IMR-90 (cell line): ENCODE data around the gene DNAJC12. TPM values are rescaled to one million over a fixed set of nuclear protein-coding genes. Genes with fewer than 3 reads are reported as not detected.

Experiments
- ATAC-seq: fragments of 200-7000 bp; cut with Tn5 transposase; 2 replicates; pipeline ENCODE4 v1.9.1; 2020; ENCODE audit warnings: low read depth, mild to moderate bottlenecking, moderate library complexity
- BruUV-seq: library from RNA; stranded (reverse); fragments of 400-500 nt; replicated peaks from 2 replicates; lab custom pipeline; 2021; lab: Mats Ljungman, UMichigan
- CTCF ChIA-PET: fragments of 300-600 bp; formaldehyde crosslinking; extraction: SDS; loops from one replicate; lab custom pipeline; 2021; ENCODE audit warnings: antibody characterized with exemption; lab: Yijun Ruan, JAX
- POLR2A ChIA-PET: fragments of 300-600 bp; sonication (Branson Sonifier 250); formaldehyde crosslinking; loops from one replicate; lab custom pipeline; 2022; ENCODE audit warnings: antibody characterized with exemption; ENCODE audit not compliant: unreplicated experiment; lab: Charles Lee
- DNase-seq: peaks from one replicate; pipeline ENCODE4 v3.0.0; 2013
- H2AFZ ChIP-seq: replicated peaks from 2 replicates; pipeline ENCODE3; 2013; ENCODE audit warnings: low read length, mild to moderate bottlenecking; ENCODE audit not compliant: poor library complexity
- H2AK5ac ChIP-seq: 2 replicates; pipeline ENCODE4 v1.6.1; 2013; ENCODE audit warnings: low read depth, low read length, inconsistent platforms
- H2AK9ac ChIP-seq: replicated peaks from 2 replicates; pipeline ENCODE3; 2013; ENCODE audit warnings: mild to moderate bottlenecking, low read depth, low read length, moderate library complexity; ENCODE audit not compliant: poor library complexity
- H2BK120ac ChIP-seq: 2 replicates; pipeline ENCODE4 v1.6.1; 2013; ENCODE audit warnings: low read depth, low read length, inconsistent platforms
- H2BK15ac ChIP-seq: 3 replicates; pipeline ENCODE4 v1.6.1; 2013; ENCODE audit warnings: low read depth, low read length, inconsistent platforms
- H2BK20ac ChIP-seq: 2 replicates; pipeline ENCODE4 v1.6.1; 2013; ENCODE audit warnings: low read depth, mild to moderate bottlenecking, inconsistent platforms, low read length, moderate library complexity
- H2BK5ac ChIP-seq: 2 replicates; pipeline ENCODE4 v1.6.1; 2013; ENCODE audit warnings: mild to moderate bottlenecking, low read depth, low read length, inconsistent platforms; ENCODE audit not compliant: poor library complexity, severe bottlenecking
- H3K14ac ChIP-seq: replicated peaks from 2 replicates; pipeline ENCODE4 v1.6.1; 2013; ENCODE audit warnings: low read depth, low read length, inconsistent platforms
- H3K18ac ChIP-seq: 2 replicates; pipeline ENCODE4 v1.6.1; 2013; ENCODE audit warnings: low read depth, low read length, control low read depth
- H3K23ac ChIP-seq: 2 replicates; pipeline ENCODE4 v1.6.1; 2013; ENCODE audit warnings: low read depth, low read length, inconsistent platforms
- H3K27ac ChIP-seq: 2 replicates; pipeline ENCODE4 v1.5.1; 2013; ENCODE audit warnings: mild to moderate bottlenecking, control low read depth, low read length; ENCODE audit not compliant: insufficient read depth
- H3K27me3 ChIP-seq: 2 replicates; pipeline ENCODE4 v1.6.1; 2013; ENCODE audit warnings: low read length; ENCODE audit not compliant: control insufficient read depth, insufficient read depth
- H3K36me3 ChIP-seq: 2 replicates; pipeline ENCODE4 v1.6.1; 2013; ENCODE audit warnings: low read length, mixed read lengths; ENCODE audit not compliant: control insufficient read depth, insufficient read depth
- H3K4ac ChIP-seq: 2 replicates; pipeline ENCODE4 v1.6.1; 2013; ENCODE audit warnings: low read depth, low read length, inconsistent platforms
- H3K4me1 ChIP-seq: 2 replicates; pipeline ENCODE4 v1.6.1; 2013; ENCODE audit warnings: low read length, mixed read lengths; ENCODE audit not compliant: control insufficient read depth, insufficient read depth
- H3K4me2 ChIP-seq: 2 replicates; pipeline ENCODE4 v1.6.1; 2013; ENCODE audit warnings: low read depth, mild to moderate bottlenecking, control low read depth, low read length, moderate library complexity
- H3K4me3 ChIP-seq: 2 replicates; pipeline ENCODE4 v1.5.1; 2013; ENCODE audit warnings: low read depth, mild to moderate bottlenecking, control low read depth, low read length, moderate library complexity; ENCODE audit not compliant: insufficient read depth
- H3K56ac ChIP-seq: 2 replicates; pipeline ENCODE4 v1.6.1; 2013; ENCODE audit warnings: low read length, inconsistent platforms; ENCODE audit not compliant: insufficient read depth; ENCODE audit errors: extremely low read depth
- H3K79me1 ChIP-seq, 2 experiments: 2 replicates each; pipeline ENCODE4 v1.6.1; 2013; ENCODE audit warnings: low read length in 2 of 2, inconsistent platforms in 1 of 2, low read depth in 1 of 2
- H3K9ac ChIP-seq: 2 replicates; pipeline ENCODE4 v1.6.1; 2013; ENCODE audit warnings: low read depth, low read length, control low read depth
- H3K9me1 ChIP-seq: 2 replicates; pipeline ENCODE4 v1.6.1; 2013; ENCODE audit warnings: low read length, inconsistent platforms; ENCODE audit not compliant: insufficient read depth
- H3K9me3 ChIP-seq: 2 replicates; pipeline ENCODE4 v1.6.1; 2013; ENCODE audit warnings: low read length; ENCODE audit not compliant: control insufficient read depth, insufficient read depth
- H4K20me1 ChIP-seq: 2 replicates; pipeline ENCODE4 v1.6.1; 2013; ENCODE audit warnings: low read length, inconsistent platforms; ENCODE audit not compliant: insufficient read depth
- H4K5ac ChIP-seq: 2 replicates; pipeline ENCODE4 v1.6.1; 2013; ENCODE audit warnings: mild to moderate bottlenecking, low read depth, low read length, control low read depth
- H4K8ac ChIP-seq, 2 experiments: 2 replicates each; pipeline ENCODE4 v1.6.1; 2013; ENCODE audit warnings: low read depth in 2 of 2, low read length in 2 of 2, control low read depth in 1 of 2, inconsistent platforms in 1 of 2
- H4K91ac ChIP-seq: 2 replicates; pipeline ENCODE4 v1.6.1; 2013; ENCODE audit warnings: low read depth, low read length, inconsistent platforms; ENCODE audit not compliant: insufficient read depth
- BHLHE40 ChIP-seq: fragments of 150-350 bp; IDR thresholded peaks from 2 replicates; pipeline ENCODE4 v1.6.1; 2016; ENCODE audit warnings: mild to moderate bottlenecking, low read depth, low read length
- CEBPB ChIP-seq: IDR thresholded peaks from 2 replicates; pipeline ENCODE4 v1.6.1; 2012; ENCODE audit warnings: low read depth, low read length, improper control_type of control experiment
- CHD1 ChIP-seq: IDR thresholded peaks from 2 replicates; pipeline ENCODE4 v1.6.1; 2012; ENCODE audit warnings: low read depth, low read length, improper control_type of control experiment
- ELK1 ChIP-seq: fragments of 150-350 bp; IDR thresholded peaks from 2 replicates; pipeline ENCODE4 v1.6.1; 2016; ENCODE audit warnings: low read depth, mild to moderate bottlenecking, low read length, moderate library complexity, borderline replicate concordance
- FOS ChIP-seq: fragments of 150-350 bp; IDR thresholded peaks from 2 replicates; pipeline ENCODE4 v1.6.1; 2016; ENCODE audit warnings: low read depth, low read length
- MAFK ChIP-seq: IDR thresholded peaks from 2 replicates; pipeline ENCODE4 v1.6.1; 2012; ENCODE audit warnings: low read depth, low read length, improper control_type of control experiment
- MAZ ChIP-seq: IDR thresholded peaks from 2 replicates; pipeline ENCODE4 v1.6.1; 2012; ENCODE audit warnings: low read depth, mild to moderate bottlenecking, low read length, improper control_type of control experiment, moderate library complexity, borderline replicate concordance
- MXI1 ChIP-seq: IDR thresholded peaks from 2 replicates; pipeline ENCODE4 v1.6.1; 2012; ENCODE audit warnings: low read depth, mild to moderate bottlenecking, low read length, moderate library complexity, borderline replicate concordance
- NFE2L2 ChIP-seq: fragments of 150-350 bp; IDR thresholded peaks from 2 replicates; pipeline ENCODE4 v1.6.1; 2016; ENCODE audit warnings: low read depth, mild to moderate bottlenecking, low read length
- POLR2A ChIP-seq: IDR thresholded peaks from 2 replicates; pipeline ENCODE4 v1.6.1; 2012; ENCODE audit warnings: mild to moderate bottlenecking, low read depth, low read length
- RAD21 ChIP-seq: IDR thresholded peaks from 2 replicates; pipeline ENCODE4 v1.6.1; 2012; ENCODE audit warnings: low read length, improper control_type of control experiment
- RCOR1 ChIP-seq: IDR thresholded peaks from 2 replicates; pipeline ENCODE4 v1.6.1; 2012; ENCODE audit warnings: mild to moderate bottlenecking, low read length, improper control_type of control experiment; ENCODE audit not compliant: insufficient replicate concordance
- RFX5 ChIP-seq: IDR thresholded peaks from 2 replicates; pipeline ENCODE4 v1.8.0; 2012; ENCODE audit warnings: low read depth, mild to moderate bottlenecking, low read length, moderate library complexity
- SMC3 ChIP-seq: fragments of 150-350 bp; IDR thresholded peaks from 2 replicates; pipeline ENCODE4 v1.6.1; 2016; ENCODE audit warnings: low read depth, mild to moderate bottlenecking, antibody characterized with exemption, low read length, moderate library complexity
- WGBS, 2 experiments: methylation state at CpG; one replicate each; pipeline versions ENCODE4 v1.1.5 to v1.1.7; 2013; ENCODE audit warnings: missing lambda C conversion rate in 2 of 2; ENCODE audit not compliant: insufficient read length in 1 of 2; ENCODE audit errors: extremely low coverage in 2 of 2; 5-methylcytosine and 5-hydroxymethylcytosine counted together
- dilution Hi-C: fragments of 300-500 bp; cut with HindIII; formaldehyde crosslinking; loops from one replicate; pipeline ENCODE4 v1.14.3; 2018; ENCODE audit warnings: low sequenced_read_pairs; ENCODE audit not compliant: unreplicated experiment
- in situ Hi-C: fragments of 300-500 bp; cut with MboI; formaldehyde crosslinking; loops from 3 replicates; pipeline ENCODE4 v1.14.3; 2019; ENCODE audit warnings: low sequenced_read_pairs, inconsistent platforms, mixed read lengths
- intact Hi-C: fragments of 100-400 bp; cut with micrococcal nuclease; formaldehyde crosslinking; loops from 2 replicates; pipeline ENCODE4 v1.10.0; 2022
- polyA plus RNA-seq, 3 experiments: library from polyadenylated mRNA; depleted of rRNA; stranded (reverse); fragments of >200 nt; gene quantifications; 2 replicates each; pipeline ENCODE4 v1.2.3, GENCODE V29; 2012; ENCODE audit warnings: low replicate concordance in 1 of 3
- total RNA-seq: library from RNA; depleted of rRNA; stranded (reverse); fragments of >200 nt; gene quantifications from 2 replicates; pipeline ENCODE4 v1.2.3, GENCODE V29; 2012
- TF ChIP-seq, protein P1 (sequence below): conservative IDR thresholded peaks from 2 replicates; pipeline ENCODE4 v1.5.1; 2012; ENCODE audit warnings: mild to moderate bottlenecking, low read depth, low read length, improper control_type of control experiment
- TF ChIP-seq, protein P2 (sequence below): fragments of 150-350 bp; IDR thresholded peaks from 2 replicates; pipeline ENCODE4 v1.6.1; 2017; ENCODE audit warnings: mild to moderate bottlenecking, antibody characterized with exemption, low read length, low read depth

The DNAJC12 gene
- total and polyA plus RNA-seq, 2 of the 4 experiments (the other 2 are of a cell fraction), result 2.3 to 2.9 TPM

DNA sequence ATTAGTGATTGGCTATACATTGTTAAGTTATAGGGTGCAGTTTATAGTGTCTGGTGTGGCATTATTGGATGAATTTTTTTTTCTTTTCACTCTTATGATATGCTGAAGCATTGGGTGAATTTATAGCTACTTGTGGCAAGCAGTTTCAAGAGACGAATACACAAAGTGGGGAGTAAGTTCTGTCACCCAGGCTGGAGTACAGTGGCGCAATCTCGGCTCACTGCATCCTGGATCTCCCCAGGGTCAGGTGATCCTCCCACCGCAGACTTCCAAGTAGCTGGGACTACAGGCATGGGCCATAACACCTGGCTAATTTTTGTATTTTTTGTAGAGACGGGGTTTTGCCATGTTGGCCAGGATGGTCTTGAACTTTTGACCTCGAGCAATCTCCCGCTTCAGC, 40.1 kb upstream of the DNAJC12 start:
- H2BK15ac ChIP-seq, result no peak overlapping the region
- no peak overlapping the region for H3K4ac ChIP-seq
- dilution Hi-C loops (no loop called here), intact Hi-C loops (no loop called here), in situ Hi-C loops (no loop called here)
- 0 out of 2 replicates have a peak, but pooled peaks cover 2% of the 10 kb centered on the region for H3K27me3 ChIP-seq
- no peaks in the 10 kb centered on the region for H4K20me1 ChIP-seq
- no peaks in the 10 kb centered on the region for H3K36me3 ChIP-seq
- H3K9ac ChIP-seq, result no peak overlapping the region
- no peak overlapping the region for H3K23ac ChIP-seq
- no peak for ATAC-seq
- 94% methylated on average over 3 of the region's 7 CpGs; no CpG with 5 or more reads in 1 of the 2 experiments for WGBS, 2 experiments
- H2BK5ac ChIP-seq, result no peak overlapping the region
- no peak for DNase-seq
- no peaks in the 10 kb centered on the region for H3K4me1 ChIP-seq
- no peak overlapping the region for H3K18ac ChIP-seq
- H2BK120ac ChIP-seq, result no peak overlapping the region
- H3K56ac ChIP-seq, result no peak overlapping the region
- no peak overlapping the region for H4K91ac ChIP-seq
- ChIA-PET CTCF (no interaction called here), POLR2A (no interaction called here)
- H3K9me1 ChIP-seq, result no peaks in the 10 kb centered on the region
- H3K9me3 ChIP-seq, result no peaks in the 10 kb centered on the region
- H3K4me2 ChIP-seq, result no peak overlapping the region
- H2AK5ac ChIP-seq, result no peak overlapping the region
- no peak overlapping the region for H3K27ac ChIP-seq
- no peak overlapping the region for H2AK9ac ChIP-seq
- no peak overlapping the region for H2AFZ ChIP-seq
- no peaks in the 10 kb centered on the region for H3K79me1 ChIP-seq
- TF ChIP-seq, protein P1, sequence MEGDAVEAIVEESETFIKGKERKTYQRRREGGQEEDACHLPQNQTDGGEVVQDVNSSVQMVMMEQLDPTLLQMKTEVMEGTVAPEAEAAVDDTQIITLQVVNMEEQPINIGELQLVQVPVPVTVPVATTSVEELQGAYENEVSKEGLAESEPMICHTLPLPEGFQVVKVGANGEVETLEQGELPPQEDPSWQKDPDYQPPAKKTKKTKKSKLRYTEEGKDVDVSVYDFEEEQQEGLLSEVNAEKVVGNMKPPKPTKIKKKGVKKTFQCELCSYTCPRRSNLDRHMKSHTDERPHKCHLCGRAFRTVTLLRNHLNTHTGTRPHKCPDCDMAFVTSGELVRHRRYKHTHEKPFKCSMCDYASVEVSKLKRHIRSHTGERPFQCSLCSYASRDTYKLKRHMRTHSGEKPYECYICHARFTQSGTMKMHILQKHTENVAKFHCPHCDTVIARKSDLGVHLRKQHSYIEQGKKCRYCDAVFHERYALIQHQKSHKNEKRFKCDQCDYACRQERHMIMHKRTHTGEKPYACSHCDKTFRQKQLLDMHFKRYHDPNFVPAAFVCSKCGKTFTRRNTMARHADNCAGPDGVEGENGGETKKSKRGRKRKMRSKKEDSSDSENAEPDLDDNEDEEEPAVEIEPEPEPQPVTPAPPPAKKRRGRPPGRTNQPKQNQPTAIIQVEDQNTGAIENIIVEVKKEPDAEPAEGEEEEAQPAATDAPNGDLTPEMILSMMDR, result no peak
- no peak for TF ChIP-seq FOS
- no peak for TF ChIP-seq CHD1
- no peak for TF ChIP-seq CEBPB
- TF ChIP-seq RAD21, result no peak
- no peak for TF ChIP-seq NFE2L2
- TF ChIP-seq MAZ, result no peak
- TF ChIP-seq RCOR1, result no peak
- no peak for TF ChIP-seq RFX5
- no peak for TF ChIP-seq MXI1
- no peak for TF ChIP-seq ELK1
- TF ChIP-seq MAFK, result no peak
- TF ChIP-seq POLR2A, result no peak
- TF ChIP-seq SMC3, result no peak
- TF ChIP-seq, protein P2, sequence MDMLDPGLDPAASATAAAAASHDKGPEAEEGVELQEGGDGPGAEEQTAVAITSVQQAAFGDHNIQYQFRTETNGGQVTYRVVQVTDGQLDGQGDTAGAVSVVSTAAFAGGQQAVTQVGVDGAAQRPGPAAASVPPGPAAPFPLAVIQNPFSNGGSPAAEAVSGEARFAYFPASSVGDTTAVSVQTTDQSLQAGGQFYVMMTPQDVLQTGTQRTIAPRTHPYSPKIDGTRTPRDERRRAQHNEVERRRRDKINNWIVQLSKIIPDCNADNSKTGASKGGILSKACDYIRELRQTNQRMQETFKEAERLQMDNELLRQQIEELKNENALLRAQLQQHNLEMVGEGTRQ, result no peak
- no peak for TF ChIP-seq BHLHE40
- H4K8ac ChIP-seq, result no peak overlapping the region
- H2BK20ac ChIP-seq, result no peak overlapping the region
- no peak overlapping the region for H3K4me3 ChIP-seq
- H3K14ac ChIP-seq, result no peak overlapping the region
- BruUV-seq, result no TSS peak
- no peak overlapping the region for H4K5ac ChIP-seq
